ENCODE measurements around the gene PWP2. TPM values are rescaled to one million over a fixed set of nuclear protein-coding genes. Genes with fewer than 3 reads are reported as not detected.
"Not testable (repeated sequence)": the region's sequence is repeated elsewhere in the genome, so short reads cannot be mapped to it uniquely, and the experiment has no call there.

Gene PWP2
- total RNA-seq, 4 donors from 2014 or later = 11.9 to 19.9 (median 12.1) TPM; not detected in 1

DNA sequence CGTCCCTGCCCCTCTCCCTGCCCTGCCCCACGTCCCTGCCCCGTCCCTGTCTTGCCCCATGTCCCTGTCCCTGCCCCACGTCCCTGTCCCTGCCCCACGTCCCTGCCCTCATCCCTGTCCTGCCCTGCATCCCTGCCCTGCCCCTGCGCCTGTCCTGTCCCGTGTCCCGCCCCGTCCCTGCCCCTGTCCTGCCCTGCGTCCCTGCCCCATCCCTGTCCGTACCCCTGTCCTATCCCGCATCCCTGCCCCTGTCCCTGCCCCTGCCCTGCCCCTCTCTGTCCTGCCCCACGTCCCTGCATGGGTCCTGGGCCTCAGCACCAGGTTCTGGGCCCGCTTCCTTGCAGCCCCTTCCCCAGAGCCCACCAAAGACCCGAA is 53.1 kb downstream of the PWP2 start:
- H3K9me3 ChIP-seq; H3K36me3 ChIP-seq; H3K27me3 ChIP-seq; H3K4me3 ChIP-seq; intact Hi-C loops (cut with DNase I; ENCODE audit: low total_unique reads); in situ Hi-C loops (cut with MboI; ENCODE audit: low pct_ligation_motif_present in 1 of 4, low pct_unique_long_range_greater_than_20kb in 1 of 4, low sequenced_read_pairs in 3 of 4); H3K27ac ChIP-seq; H3K4me1 ChIP-seq; DNase-seq: not testable (repeated sequence)
- no CpG with 5 or more reads among the region's 15 CpGs for WGBS, 2 donors (ENCODE audit: low coverage in 1 of 2)

DNA sequence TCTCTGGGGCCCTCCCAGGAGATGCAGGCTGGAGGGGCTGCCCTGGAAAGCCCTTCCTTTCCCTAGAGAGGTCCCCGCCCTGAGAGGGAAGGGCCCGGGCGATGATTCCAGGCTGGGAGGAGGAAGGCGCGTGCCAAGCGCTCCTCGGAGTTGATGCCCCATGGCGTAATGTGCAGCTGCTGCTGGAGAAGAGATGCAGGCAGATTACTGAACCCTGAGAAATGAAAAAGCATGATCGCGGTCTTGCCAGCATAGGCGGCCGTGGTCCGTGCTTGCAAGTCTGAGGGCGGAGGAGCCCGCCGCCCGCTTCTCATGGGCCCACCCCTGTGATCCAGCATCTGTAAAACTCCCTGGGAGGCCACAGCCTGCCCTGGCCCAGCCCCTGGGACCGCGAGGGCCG is 53.6 kb downstream of the PWP2 start:
- H3K36me3 ChIP-seq; H3K27ac ChIP-seq; in situ Hi-C loops (cut with MboI; ENCODE audit: low pct_ligation_motif_present in 1 of 4, low pct_unique_long_range_greater_than_20kb in 1 of 4, low sequenced_read_pairs in 3 of 4); DNase-seq; H3K4me1 ChIP-seq; H3K4me3 ChIP-seq; intact Hi-C loops (cut with DNase I; ENCODE audit: low total_unique reads); H3K27me3 ChIP-seq; H3K9me3 ChIP-seq: not testable (repeated sequence)
- WGBS, 2 donors (ENCODE audit: low coverage in 1 of 2) = no CpG with 5 or more reads among the region's 20 CpGs

DNA sequence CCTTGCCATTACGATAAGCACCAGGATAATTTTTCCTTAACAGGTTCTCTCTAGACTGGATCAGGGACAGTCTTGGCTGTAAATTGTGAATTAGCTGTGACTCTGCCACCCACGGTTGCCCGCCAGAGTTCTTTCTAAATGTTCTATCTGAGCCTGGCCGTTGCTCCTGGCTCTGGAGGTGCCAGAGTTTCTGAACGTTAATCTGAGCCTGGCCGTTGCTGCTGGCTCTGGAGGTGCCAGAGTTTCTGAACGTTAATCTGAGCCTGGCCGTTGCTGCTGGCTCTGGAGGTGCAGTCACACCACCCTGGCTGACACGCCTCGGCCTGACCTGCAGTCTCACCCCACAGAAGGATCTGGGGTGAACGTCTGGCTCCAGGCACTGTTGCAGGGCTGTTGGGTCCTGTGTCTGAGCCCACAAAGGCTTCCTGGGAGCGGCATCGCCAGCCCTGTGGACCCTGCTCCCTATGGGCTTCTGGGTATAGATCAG is 56.0 kb downstream of the PWP2 start:
- DNase-seq; in situ Hi-C loops (cut with MboI; ENCODE audit: low pct_ligation_motif_present in 1 of 4, low pct_unique_long_range_greater_than_20kb in 1 of 4, low sequenced_read_pairs in 3 of 4); H3K9me3 ChIP-seq; intact Hi-C loops (cut with DNase I; ENCODE audit: low total_unique reads); H3K4me3 ChIP-seq; H3K27me3 ChIP-seq; H3K27ac ChIP-seq; H3K4me1 ChIP-seq; H3K36me3 ChIP-seq: not testable (repeated sequence)
- no CpG with 5 or more reads among the region's 13 CpGs for WGBS, 2 donors (ENCODE audit: low coverage in 1 of 2)

DNA sequence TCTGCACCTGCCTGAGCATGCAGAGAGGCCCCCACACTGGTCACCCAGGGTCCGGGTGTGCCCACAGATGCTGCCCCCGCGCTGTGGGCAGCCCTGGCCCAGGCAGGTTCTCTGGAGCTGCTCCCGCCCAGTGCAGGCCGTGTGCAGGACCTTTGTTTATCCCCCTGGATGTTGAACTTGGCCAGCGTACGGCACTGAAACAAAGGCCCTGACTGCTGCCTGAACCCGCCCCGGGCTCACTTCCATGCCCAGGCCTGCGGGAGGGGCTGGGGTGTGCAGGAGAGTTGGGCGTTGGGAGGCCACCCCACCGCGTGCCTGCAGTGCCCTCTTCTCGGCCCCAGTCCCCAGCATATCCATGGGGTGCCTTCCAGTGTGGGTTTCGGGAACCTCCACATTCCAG is 58.7 kb downstream of the PWP2 start:
- WGBS, 2 donors (ENCODE audit: low coverage in 1 of 2) = no CpG with 5 or more reads among the region's 15 CpGs
- H3K27me3 ChIP-seq; DNase-seq; H3K36me3 ChIP-seq; intact Hi-C loops (cut with DNase I; ENCODE audit: low total_unique reads); H3K9me3 ChIP-seq; H3K27ac ChIP-seq; H3K4me3 ChIP-seq; in situ Hi-C loops (cut with MboI; ENCODE audit: low pct_ligation_motif_present in 1 of 4, low pct_unique_long_range_greater_than_20kb in 1 of 4, low sequenced_read_pairs in 3 of 4); H3K4me1 ChIP-seq: not testable (repeated sequence)

DNA sequence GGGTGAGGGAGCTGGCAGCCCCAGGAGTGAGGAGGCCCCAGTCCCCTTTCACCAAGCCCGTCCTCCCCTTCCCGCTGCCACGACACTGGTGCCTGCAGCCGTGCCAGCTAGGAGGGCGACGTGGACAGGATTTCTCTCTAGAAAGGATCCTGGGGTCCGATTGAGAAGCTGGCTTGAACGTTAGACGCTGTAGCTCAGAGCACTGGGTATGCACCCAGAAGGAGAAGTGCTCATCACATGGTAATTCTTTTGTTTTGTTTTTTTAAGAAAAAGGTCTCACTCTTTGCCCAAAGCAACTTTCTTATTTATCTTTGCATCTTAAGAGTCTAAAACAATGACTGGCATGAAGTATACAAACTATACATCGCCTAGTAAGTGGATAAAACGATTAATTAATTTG is 60.3 kb downstream of the PWP2 start:
- H3K9me3 ChIP-seq; DNase-seq; intact Hi-C loops (cut with DNase I; ENCODE audit: low total_unique reads); in situ Hi-C loops (cut with MboI; ENCODE audit: low pct_ligation_motif_present in 1 of 4, low pct_unique_long_range_greater_than_20kb in 1 of 4, low sequenced_read_pairs in 3 of 4); H3K4me1 ChIP-seq; H3K27ac ChIP-seq; H3K4me3 ChIP-seq; H3K36me3 ChIP-seq; H3K27me3 ChIP-seq: not testable (repeated sequence)
- no CpG with 5 or more reads among the region's 11 CpGs for WGBS, 2 donors (ENCODE audit: low coverage in 1 of 2)

DNA sequence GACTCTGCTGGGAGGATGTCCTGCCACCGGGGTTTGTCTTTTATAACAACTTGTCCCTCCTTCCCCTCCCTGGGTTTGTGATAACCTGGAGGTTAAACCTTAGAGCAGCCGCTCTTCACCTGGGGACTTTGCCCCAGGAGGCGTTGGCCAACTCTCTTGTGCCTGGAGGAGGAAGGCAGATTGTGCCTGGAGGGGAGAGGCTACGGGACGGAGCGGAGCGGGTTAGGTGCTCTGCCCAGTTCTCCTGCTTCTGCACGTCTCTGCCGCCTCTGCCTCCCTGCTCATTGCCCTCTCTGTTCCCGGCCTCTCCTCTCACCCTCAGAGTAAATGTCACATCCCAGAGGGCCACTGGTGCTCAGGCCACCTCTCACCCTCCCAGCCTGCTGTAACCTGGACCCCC is 63.1 kb downstream of the PWP2 start:
- H3K27me3 ChIP-seq; H3K4me3 ChIP-seq; H3K27ac ChIP-seq; H3K9me3 ChIP-seq; in situ Hi-C loops (cut with MboI; ENCODE audit: low pct_ligation_motif_present in 1 of 4, low pct_unique_long_range_greater_than_20kb in 1 of 4, low sequenced_read_pairs in 3 of 4); H3K4me1 ChIP-seq; DNase-seq; intact Hi-C loops (cut with DNase I; ENCODE audit: low total_unique reads); H3K36me3 ChIP-seq: not testable (repeated sequence)
- no CpG with 5 or more reads among the region's 10 CpGs for WGBS, 2 donors (ENCODE audit: low coverage in 1 of 2)

DNA sequence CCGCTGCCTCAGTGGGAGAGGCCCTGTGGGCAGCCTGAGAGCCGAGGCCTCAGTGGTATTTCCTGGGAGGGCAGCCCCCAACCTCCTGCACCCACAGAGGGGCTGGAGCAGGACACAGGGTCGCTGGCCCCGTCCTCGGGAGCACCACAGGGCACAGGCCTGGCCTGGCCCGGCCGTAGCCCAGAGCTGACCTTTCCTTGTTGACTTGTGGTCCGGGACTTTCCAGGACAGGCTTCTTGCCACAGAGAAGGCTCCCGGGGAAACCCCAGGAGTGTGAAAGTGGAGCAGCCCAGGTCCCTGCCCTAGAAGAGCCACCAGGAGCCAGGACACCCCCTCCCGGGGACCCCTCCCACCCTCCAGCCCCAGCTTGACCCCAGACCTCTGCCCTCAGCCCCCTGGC is 63.7 kb downstream of the PWP2 start:
- H3K36me3 ChIP-seq; H3K4me1 ChIP-seq; H3K27ac ChIP-seq; in situ Hi-C loops (cut with MboI; ENCODE audit: low pct_ligation_motif_present in 1 of 4, low pct_unique_long_range_greater_than_20kb in 1 of 4, low sequenced_read_pairs in 3 of 4); H3K27me3 ChIP-seq; intact Hi-C loops (cut with DNase I; ENCODE audit: low total_unique reads); H3K9me3 ChIP-seq; H3K4me3 ChIP-seq: not testable (repeated sequence)
- peak; percentile 15 for DNase-seq
- no CpG with 5 or more reads among the region's 10 CpGs for WGBS, 2 donors (ENCODE audit: low coverage in 1 of 2)

DNA sequence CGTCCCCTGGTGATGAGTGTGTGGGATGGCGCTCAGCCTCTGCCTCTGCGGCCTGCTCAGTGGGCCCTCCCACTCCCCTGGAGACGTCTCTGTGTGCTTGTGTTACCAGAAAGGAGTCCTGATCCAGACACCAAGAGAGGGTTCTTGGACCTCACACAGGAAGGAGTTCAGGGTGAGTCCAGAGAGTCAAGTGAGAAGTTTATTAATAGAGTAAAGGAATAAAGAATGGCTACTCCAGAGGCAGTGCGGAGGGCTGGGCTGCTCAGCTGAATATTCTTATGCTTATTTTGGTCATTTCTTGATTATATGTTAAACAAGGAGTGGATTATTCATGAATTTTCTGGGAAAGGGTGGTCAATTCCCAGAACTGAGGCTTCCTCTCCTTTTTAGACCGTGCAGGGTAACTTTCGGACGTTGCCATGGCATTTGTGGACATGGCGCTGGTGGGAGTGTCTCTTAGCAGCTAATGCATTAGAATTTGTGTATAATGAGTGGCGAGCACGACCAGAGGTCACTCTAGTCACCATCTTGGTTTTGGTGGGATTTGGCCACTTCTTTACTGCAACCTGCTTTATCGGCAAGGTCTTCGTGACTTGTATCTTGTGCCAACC is 64.9 kb downstream of the PWP2 start:
- H3K4me3 ChIP-seq; DNase-seq; H3K4me1 ChIP-seq; in situ Hi-C loops (cut with MboI; ENCODE audit: low pct_ligation_motif_present in 1 of 4, low pct_unique_long_range_greater_than_20kb in 1 of 4, low sequenced_read_pairs in 3 of 4); H3K27ac ChIP-seq; H3K36me3 ChIP-seq; H3K9me3 ChIP-seq; intact Hi-C loops (cut with DNase I; ENCODE audit: low total_unique reads); H3K27me3 ChIP-seq: not testable (repeated sequence)
- WGBS, 2 donors (ENCODE audit: low coverage in 1 of 2) = no CpG with 5 or more reads among the region's 13 CpGs

DNA sequence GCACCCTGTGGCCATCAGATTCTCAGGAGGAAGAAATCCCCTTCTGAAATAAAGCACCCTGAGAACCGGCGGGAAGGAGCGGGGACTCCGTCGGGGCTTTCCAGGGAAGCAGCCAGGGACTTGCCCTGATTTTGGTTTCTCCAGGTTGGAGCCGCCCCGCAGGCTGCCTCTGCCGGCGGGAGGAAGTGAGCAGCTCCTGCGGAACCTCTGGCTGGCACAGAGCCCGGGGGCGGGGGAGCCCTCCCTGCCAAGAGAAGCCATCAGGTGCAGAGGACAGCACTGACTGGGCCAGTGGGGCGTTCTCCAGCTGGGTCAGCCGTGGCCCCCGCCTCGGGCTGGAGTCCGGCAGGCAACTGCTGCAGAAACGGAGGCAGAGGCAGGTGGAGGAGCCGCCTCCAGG is 65.5 kb downstream of the PWP2 start:
- no CpG with 5 or more reads among the region's 19 CpGs for WGBS, 2 donors (ENCODE audit: low coverage in 1 of 2)
- H3K36me3 ChIP-seq; H3K4me1 ChIP-seq; in situ Hi-C loops (cut with MboI; ENCODE audit: low pct_ligation_motif_present in 1 of 4, low pct_unique_long_range_greater_than_20kb in 1 of 4, low sequenced_read_pairs in 3 of 4); DNase-seq; intact Hi-C loops (cut with DNase I; ENCODE audit: low total_unique reads); H3K4me3 ChIP-seq; H3K27ac ChIP-seq; H3K9me3 ChIP-seq; H3K27me3 ChIP-seq: not testable (repeated sequence)

DNA sequence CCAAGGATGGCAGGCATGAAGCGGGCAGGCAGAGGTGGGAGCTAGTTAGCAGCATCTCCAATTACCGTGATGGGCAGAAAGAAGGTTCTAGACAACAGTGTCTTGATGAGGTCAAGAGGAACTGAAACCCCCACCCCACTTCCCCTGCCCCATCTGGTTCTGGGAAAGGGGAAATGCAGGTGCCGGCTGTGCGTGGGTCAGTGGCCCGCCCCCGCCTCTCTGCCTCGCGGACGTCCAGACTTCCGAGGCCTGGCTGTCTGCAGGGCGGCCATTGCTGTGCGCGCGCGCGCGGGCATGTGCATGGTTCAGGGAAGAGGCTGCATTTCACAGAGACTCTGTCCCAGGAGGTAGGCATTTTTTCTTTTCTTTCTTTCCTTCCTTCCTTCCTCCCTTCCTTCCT is 68.0 kb downstream of the PWP2 start:
- H3K27me3 ChIP-seq; intact Hi-C loops (cut with DNase I; ENCODE audit: low total_unique reads); DNase-seq; H3K36me3 ChIP-seq; in situ Hi-C loops (cut with MboI; ENCODE audit: low pct_ligation_motif_present in 1 of 4, low pct_unique_long_range_greater_than_20kb in 1 of 4, low sequenced_read_pairs in 3 of 4); H3K4me1 ChIP-seq; H3K4me3 ChIP-seq; H3K27ac ChIP-seq; H3K9me3 ChIP-seq: not testable (repeated sequence)
- no CpG with 5 or more reads among the region's 17 CpGs for WGBS, 2 donors (ENCODE audit: low coverage in 1 of 2)

DNA sequence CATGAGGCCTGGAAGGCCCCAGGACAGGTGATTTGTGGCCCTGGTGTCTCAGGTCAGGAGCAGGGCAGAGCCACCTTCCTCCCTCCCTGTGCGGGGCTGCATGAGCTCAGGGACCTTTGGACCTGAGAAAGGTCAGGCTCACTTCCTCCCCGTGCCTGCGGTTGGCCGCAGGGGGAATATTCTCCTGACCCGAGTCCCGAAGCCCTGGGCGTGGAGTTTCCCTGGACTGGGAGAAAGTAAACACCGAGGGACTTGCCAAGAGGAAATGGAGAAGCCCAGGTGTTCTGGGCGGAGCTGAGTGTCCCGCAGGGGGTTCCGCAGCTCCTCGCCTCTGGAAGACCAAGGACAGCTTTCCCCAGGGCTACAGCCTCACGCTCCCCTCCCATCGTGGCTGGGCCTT is 68.9 kb downstream of the PWP2 start:
- H3K9me3 ChIP-seq; H3K36me3 ChIP-seq; intact Hi-C loops (cut with DNase I; ENCODE audit: low total_unique reads); in situ Hi-C loops (cut with MboI; ENCODE audit: low pct_ligation_motif_present in 1 of 4, low pct_unique_long_range_greater_than_20kb in 1 of 4, low sequenced_read_pairs in 3 of 4); H3K4me1 ChIP-seq; H3K4me3 ChIP-seq; H3K27me3 ChIP-seq; H3K27ac ChIP-seq: not testable (repeated sequence)
- no CpG with 5 or more reads among the region's 14 CpGs for WGBS, 2 donors (ENCODE audit: low coverage in 1 of 2)
- peak; percentile 46 for DNase-seq
